NCI-H446 treated with DMSO at 0.1 percent for 48 hours (cell line): ENCODE results near the gene SDC4.
"Not testable (repeated sequence)": the region's sequence is repeated elsewhere in the genome, so short reads cannot be mapped to it uniquely, and the experiment has no call there.

Source experiments
- DNase-seq: peaks from one replicate; lab custom pipeline; 2025; lab: John Stamatoyannopoulos, UW

Gene SDC4

DNA sequence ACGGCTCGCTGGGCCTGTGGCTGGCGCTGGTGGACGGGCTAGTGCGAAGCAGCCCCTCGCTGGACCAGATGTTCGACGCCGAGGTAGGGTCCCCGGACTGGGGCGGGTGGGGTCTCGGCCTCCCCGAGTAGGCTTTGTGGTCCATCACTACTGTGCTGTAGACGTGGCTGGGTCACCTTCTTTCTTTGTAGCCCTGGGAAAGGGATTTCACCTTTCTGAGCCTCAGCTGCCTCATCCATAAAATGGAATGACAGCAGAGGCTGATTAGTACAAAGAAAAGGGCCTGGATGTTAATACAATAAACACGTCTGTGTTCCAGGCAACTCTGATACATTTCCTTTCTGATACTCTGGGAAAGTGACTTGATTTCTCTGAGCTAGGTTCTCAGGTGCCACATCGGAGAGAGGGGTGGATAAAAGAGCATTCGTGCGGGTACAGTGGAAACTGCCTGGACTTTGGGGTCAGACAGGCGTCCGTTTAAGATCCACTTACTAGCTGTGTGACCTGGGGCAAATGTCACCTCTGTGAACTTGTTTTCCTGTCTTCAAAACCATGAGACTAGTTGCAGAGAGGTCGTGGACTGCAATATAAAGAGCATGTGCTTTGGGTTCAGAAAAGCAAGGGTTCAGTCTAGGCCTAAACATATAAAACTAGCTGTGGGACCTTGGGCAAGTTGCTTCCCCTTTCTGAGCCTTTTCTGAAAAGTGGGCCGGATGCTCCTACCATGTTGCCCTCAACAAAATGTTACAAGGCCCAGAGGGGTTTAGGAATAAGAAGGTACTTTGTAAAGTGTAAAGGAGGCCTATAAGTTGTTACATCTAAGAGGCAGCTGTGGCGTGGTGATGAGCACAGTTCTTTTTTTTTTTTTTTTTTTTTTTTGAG, 15.6 kb upstream of the SDC4 start:
- no peak for DNase-seq

- peak; percentile 97 for DNase-seq
Measured at GRCh38 chr20:45362804-45363610, 14.8 kb upstream of the SDC4 start, which contains the start of gene SYS1. SYS1 (plus strand) TSS chr20:45363156; CDS start chr20:45363532, 376 bp downstream.

- DNase-seq: no peak
Measured at GRCh38 chr20:45361793-45362192, 13.6 kb upstream of the SDC4 start.

DNA sequence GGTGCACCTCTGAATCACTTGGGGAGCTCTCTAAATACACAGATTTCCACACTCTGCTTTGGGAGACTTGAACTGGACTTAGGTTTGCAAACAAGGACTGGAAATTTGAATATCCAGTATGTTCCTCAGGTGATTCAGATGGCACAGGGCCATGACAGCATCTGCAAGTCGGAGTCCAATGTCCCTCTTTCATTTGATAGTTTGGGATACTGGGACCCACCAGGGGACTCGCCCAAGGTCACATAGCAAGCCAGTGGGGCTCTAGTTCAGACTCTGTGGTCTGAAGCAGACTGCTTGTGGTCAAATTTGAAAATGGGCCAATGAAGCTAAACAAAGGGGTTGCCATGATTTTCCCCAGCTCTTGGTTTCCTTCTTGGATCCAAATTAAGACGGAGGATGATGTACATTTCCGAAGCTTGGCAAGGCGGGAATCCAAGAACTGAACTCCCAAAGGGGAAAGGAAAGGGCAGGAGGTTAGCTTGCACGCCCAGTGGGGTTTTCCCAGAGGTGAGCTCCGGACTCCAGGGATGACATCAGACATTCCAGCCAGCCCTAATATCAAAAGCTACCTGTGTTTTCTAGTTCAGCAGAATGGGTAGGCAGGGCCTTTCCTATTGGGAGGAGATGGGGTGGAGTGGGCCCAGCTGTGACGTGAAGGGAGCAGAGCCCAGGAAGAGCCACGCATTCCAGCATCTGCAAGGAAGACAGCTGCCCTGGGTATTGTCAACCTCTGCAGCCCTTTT, 11.4 kb upstream of the SDC4 start:
- no peak for DNase-seq

- DNase-seq: no peak
Measured at GRCh38 chr20:45359069-45359405, 10.8 kb upstream of the SDC4 start.

- no peak for DNase-seq
Measured at GRCh38 chr20:45358282-45359068, 10.3 kb upstream of the SDC4 start.

DNA sequence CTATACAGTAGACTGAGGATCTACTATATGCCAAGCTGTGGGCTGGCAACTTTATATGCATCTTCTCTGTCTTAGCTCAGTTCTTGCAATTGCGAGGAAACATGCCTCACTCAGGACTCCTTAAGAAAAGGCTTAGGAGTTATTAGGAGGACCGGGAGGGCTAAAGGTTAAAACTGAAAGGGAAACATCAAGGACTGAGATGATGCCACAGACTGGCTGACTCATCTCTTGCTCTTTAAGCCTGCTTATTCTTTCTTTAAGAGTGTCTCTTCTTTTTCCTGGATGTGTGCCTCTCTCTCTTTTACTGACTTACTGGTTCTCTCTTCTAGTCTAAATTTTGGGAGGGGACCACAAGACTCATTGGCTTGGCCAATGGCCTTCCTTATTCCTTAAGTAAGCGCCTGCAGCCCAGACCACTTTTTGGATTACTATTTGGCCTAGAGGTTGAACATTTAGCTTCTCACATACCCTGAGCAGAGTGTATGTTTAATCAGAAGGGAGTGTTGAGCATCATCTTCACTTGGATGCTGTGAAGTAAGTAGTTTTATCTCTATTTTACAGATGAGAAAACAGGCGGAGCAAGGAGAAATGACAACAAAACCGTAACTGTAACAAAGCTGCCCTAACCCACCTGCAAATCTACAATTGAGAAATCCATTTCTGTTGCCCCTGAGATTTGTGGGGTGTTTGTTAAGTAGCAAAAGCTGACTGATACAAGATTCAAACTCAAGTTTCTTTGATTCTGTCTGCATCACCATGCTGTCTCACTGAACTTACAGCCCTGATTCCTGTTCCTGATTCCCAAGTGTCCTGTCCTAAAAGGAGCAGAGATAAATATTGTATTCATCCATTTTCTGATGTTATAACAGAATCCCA, 7.2 kb upstream of the SDC4 start:
- DNase-seq: no peak

- DNase-seq: no peak
Measured at GRCh38 chr20:45354423-45355208, 6.4 kb upstream of the SDC4 start.

DNA sequence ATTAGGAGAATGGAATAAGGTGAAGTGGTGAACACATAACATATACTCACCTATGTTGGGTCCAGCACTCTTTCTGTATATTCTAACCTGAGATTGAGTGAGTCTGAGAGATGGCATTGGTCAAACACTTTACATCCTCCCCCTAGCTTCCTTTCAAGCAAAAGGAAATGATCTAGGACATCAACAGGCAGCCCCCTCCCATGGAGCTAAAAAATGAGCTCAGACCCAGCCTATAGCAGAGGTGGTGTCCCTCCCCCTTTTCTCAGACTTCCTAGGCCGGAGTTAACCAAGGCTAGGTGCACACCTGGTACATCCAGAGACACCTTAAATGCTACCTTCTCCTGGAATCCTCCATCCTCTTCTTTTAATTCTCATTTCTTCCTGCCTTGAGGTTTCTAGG, 5.5 kb upstream of the SDC4 start:
- DNase-seq: no peak

DNA sequence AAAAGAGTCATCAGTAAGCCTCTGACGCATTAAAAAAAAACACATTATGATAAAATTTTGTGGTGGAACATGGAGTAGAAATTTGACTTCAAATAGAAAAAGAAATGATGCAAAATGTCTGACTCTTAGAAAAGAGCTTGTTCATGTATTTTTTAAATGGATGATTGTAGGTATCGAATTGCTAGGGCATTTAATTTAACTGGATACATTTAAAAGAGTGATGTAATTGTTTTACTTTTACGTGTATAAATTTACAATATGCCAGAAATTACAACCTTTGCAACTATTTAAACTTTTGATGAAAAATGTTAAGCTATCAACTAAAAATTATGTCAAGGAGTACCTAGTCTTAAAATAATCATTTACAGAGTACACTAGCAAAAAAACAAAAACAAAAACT, 4.5 kb upstream of the SDC4 start:
- DNase-seq: no peak

DNA sequence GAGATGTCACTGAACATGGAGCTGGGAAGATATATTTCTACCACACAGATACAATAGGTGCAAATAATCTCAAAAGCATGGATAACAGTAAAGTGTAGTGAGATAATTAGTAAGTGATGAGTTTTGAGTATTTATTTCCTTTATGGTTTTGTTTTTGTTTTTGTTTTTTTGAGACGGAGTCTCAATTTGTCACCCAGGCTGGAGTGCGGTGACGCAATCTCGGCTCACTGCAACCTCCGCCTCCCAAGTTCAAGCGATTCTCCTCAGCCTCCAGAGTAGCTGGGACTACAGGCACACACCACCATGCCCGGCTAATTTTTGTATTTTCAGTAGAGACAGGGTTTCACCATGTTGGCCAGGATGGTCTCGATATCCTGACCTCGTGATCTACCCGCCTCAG, 2.6 kb upstream of the SDC4 start:
- not testable (repeated sequence) for DNase-seq

GRCh38 chr20:45350217-45350616, 2.0 kb upstream of the SDC4 start:
- no peak for DNase-seq

GRCh38 chr20:45347297-45347935, 808 bp downstream of the SDC4 start:
- DNase-seq: no peak

DNA sequence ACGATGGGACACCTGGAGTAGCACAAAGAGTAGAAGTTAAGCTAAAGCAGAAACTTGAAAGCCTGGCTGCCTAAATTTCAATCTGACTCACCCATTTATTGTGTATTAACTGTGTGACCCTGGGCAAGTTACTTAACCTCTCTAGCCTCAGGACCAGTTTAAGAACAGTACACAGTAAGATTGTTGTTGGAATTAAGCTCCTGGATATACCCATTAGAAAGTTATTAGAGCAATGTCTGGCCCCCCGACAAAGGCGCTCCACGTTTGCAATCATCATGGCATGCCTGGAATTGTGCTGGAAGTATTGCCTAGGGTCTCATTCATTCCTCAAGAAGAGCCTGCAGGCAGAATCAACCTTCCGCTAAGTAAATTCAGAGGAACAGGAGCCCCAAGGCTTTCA, 1.4 kb downstream of the SDC4 start:
- no peak for DNase-seq

DNA sequence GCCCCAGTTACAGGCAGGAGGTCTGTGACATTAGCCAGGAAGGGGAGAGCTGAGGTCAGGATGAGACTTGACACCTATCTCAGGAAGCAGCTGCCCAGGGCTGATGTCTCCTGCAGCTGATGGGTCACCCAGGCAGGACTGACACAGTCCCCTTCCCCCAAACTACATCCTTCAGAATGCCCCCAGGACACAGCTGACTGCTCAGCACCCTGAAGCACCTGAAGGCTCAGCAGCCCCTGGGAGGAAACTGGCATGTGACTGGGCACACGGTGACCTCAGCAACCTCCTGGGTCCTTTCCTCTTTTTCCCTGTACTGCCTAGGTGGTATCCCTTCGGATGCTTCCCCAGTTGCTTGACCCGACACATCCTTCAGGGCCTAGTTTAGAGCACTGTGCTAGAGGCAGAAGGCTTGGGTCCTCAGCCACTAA, 1.9 kb downstream of the SDC4 start:
- no peak for DNase-seq

GRCh38 chr20:45345104-45345936, 2.9 kb downstream of the SDC4 start:
- no peak for DNase-seq

GRCh38 chr20:45344168-45344860, 3.9 kb downstream of the SDC4 start:
- no peak for DNase-seq
